ENCODE data around the gene PFKFB4. TPM values are rescaled to one million over a fixed set of nuclear protein-coding genes. Genes with fewer than 3 reads are reported as not detected.

PFKFB4 gene
- total RNA-seq, 2 donors from 2014 or later = 12.6 to 19.0 TPM

DNA sequence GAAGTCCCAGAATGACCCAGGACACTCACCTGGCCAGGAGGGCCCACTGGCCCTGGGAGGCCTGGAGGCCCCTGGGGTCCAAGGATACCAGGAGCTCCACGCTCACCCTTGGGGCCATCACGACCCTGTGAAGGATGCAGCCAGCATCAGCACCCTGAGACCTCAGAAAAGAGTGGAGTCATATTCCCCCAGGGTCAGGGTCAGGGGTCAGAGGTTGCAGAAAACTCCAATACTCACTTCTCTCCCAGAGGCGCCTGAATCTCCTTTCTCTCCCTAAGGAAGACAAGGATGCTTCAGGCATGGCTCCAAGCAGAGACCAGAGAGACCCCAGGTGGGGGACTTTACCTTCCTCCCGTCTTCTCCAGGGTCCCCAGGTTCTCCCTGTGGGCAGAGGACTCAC lies 20.0 kb upstream of the PFKFB4 start:
- Mint-ChIP-seq H3K27me3 (ENCODE audit: insufficient read depth) (no peaks in the 10 kb centered on the region), H3K27ac (no peak overlapping the region), H3K4me3 (no peak overlapping the region), H3K36me3 (ENCODE audit: low read depth) (peaks cover 3% of the 10 kb centered on the region), H3K4me1 (no peaks in the 10 kb centered on the region), H3K9me3 (no peaks in the 10 kb centered on the region)
- no peak for DNase-seq
- Histone ChIP-seq H3K9ac (ENCODE audit: extremely low read depth, low read length, poor library complexity, severe bottlenecking) (no peak overlapping the region), H3K4me3 (ENCODE audit: low read length) (no peak overlapping the region), H3K36me3 (ENCODE audit: control insufficient read depth, insufficient read depth, low read length) (no peaks in the 10 kb centered on the region), H3K9me3 (ENCODE audit: control insufficient read depth, low read length) (no peaks in the 10 kb centered on the region), H3K27me3 (ENCODE audit: control insufficient read depth, insufficient read depth, low read length, poor library complexity, severe bottlenecking) (no peaks in the 10 kb centered on the region), H3K4me1 (ENCODE audit: control insufficient read depth, insufficient read depth, low read length) (no peaks in the 10 kb centered on the region), H3K27ac (ENCODE audit: low read depth, low read length) (no peak overlapping the region)
- 94 to 100% methylated on average over 2 to 4 of the region's 4 CpGs for WGBS, 2 experiments (ENCODE audit: insufficient coverage in 1 of 2, insufficient read length in 1 of 2)
- no peak for TF ChIP-seq CTCF (conservative IDR thresholded peaks at IDR 0.05)

GRCh38 chr3:48575366-48575765 lies 18.8 kb upstream of the PFKFB4 start:
- H3K4me3 ChIP-seq (ENCODE audit: low read length) = no peak overlapping the region
- no peaks in the 10 kb centered on the region for H3K9me3 Mint-ChIP-seq
- H3K27ac Mint-ChIP-seq = no peak overlapping the region
- no peaks in the 10 kb centered on the region for H3K27me3 ChIP-seq (ENCODE audit: control insufficient read depth, insufficient read depth, low read length, poor library complexity, severe bottlenecking)
- TF ChIP-seq CTCF (conservative IDR thresholded peaks at IDR 0.05) = no peak
- H3K27me3 Mint-ChIP-seq (ENCODE audit: insufficient read depth) = no peaks in the 10 kb centered on the region
- no peaks in the 10 kb centered on the region for H3K4me1 ChIP-seq (ENCODE audit: control insufficient read depth, insufficient read depth, low read length)
- H3K9me3 ChIP-seq (ENCODE audit: control insufficient read depth, low read length) = no peaks in the 10 kb centered on the region
- no peaks in the 10 kb centered on the region for H3K4me1 Mint-ChIP-seq
- DNase-seq = no peak
- H3K36me3 Mint-ChIP-seq (ENCODE audit: low read depth) = peaks cover 3% of the 10 kb centered on the region
- no peak overlapping the region for H3K9ac ChIP-seq (ENCODE audit: extremely low read depth, low read length, poor library complexity, severe bottlenecking)
- H3K4me3 Mint-ChIP-seq = no peak overlapping the region
- no peak overlapping the region for H3K27ac ChIP-seq (ENCODE audit: low read depth, low read length)
- WGBS, 2 experiments (ENCODE audit: insufficient coverage in 1 of 2, insufficient read length in 1 of 2) = 91 to 100% methylated on average over 4 to 17 of the region's 17 CpGs
- H3K36me3 ChIP-seq (ENCODE audit: control insufficient read depth, insufficient read depth, low read length) = no peaks in the 10 kb centered on the region

DNA sequence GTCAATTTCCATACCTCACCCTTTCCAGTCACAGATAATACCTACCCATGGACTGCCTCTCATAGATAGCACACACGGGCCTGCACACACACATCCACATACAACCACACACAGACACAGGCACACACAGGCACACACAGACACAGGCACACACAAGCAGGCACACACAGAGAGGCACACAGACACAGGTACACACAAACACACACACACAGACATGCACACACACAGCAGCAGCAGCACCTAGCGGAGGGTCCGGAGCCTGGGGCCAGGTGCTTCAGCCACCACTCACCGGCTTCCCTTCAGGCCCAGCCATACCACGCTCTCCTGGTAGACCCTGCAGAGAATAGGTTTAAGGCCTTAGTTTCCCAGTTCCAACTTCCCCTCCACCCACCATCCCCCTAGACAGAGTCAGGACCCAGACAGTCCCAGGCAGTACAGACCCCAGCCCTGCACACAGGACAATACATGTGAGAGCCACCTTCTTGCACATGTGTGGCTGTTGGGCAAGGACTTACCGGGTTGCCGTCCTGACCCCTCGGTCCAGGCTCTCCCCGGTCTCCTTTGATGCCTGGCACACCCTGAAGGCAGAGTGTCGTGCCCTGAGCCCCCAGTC lies 17.5 kb upstream of the PFKFB4 start:
- no peaks in the 10 kb centered on the region for H3K9me3 Mint-ChIP-seq
- no peaks in the 10 kb centered on the region for H3K4me1 ChIP-seq (ENCODE audit: control insufficient read depth, insufficient read depth, low read length)
- no peaks in the 10 kb centered on the region for H3K27me3 Mint-ChIP-seq (ENCODE audit: insufficient read depth)
- H3K4me3 Mint-ChIP-seq = no peak overlapping the region
- peaks cover 3% of the 10 kb centered on the region for H3K36me3 Mint-ChIP-seq (ENCODE audit: low read depth)
- H3K27me3 ChIP-seq (ENCODE audit: control insufficient read depth, insufficient read depth, low read length, poor library complexity, severe bottlenecking) = no peaks in the 10 kb centered on the region
- H3K4me1 Mint-ChIP-seq = no peaks in the 10 kb centered on the region
- 91 to 100% methylated on average over 5 to 10 of the region's 10 CpGs for WGBS, 2 experiments (ENCODE audit: insufficient coverage in 1 of 2, insufficient read length in 1 of 2)
- no peaks in the 10 kb centered on the region for H3K36me3 ChIP-seq (ENCODE audit: control insufficient read depth, insufficient read depth, low read length)
- H3K9ac ChIP-seq (ENCODE audit: extremely low read depth, low read length, poor library complexity, severe bottlenecking) = no peak overlapping the region
- no peak overlapping the region for H3K27ac Mint-ChIP-seq
- no peaks in the 10 kb centered on the region for H3K9me3 ChIP-seq (ENCODE audit: control insufficient read depth, low read length)
- no peak overlapping the region for H3K4me3 ChIP-seq (ENCODE audit: low read length)
- TF ChIP-seq CTCF (conservative IDR thresholded peaks at IDR 0.05) = no peak
- DNase-seq = no peak
- H3K27ac ChIP-seq (ENCODE audit: low read depth, low read length) = no peak overlapping the region

All from endodermal cell (in vitro differentiated cells).